NB4 (cell line): ENCODE results near the gene GUCA2B.

ENCODE experiments used
- DNase-seq: peaks from one replicate; pipeline ENCODE4 v3.0.0; 2010; ENCODE audit warnings: low read depth
- H3K4me3 ChIP-seq: one replicate; pipeline ENCODE4 v1.5.1; 2011; ENCODE audit warnings: mild to moderate bottlenecking, low read depth, low read length, moderate library complexity
- MYC ChIP-seq: IDR thresholded peaks from 2 replicates; pipeline ENCODE4 v1.6.1; 2011; ENCODE audit warnings: low read depth, low read length
- POLR2A ChIP-seq: IDR thresholded peaks from 2 replicates; pipeline ENCODE4 v1.6.1; 2011; ENCODE audit warnings: mild to moderate bottlenecking; ENCODE audit not compliant: insufficient read length; ENCODE audit errors: extremely low read depth
- TF ChIP-seq, protein P1 (sequence below): IDR thresholded peaks from one replicate; pipeline ENCODE4 v1.5.1; 2012; ENCODE audit warnings: low read depth, low read length
- TF ChIP-seq, protein P2 (sequence below): IDR thresholded peaks from 2 replicates; pipeline ENCODE4 v1.6.1; 2011; ENCODE audit warnings: low read depth, low read length

The GUCA2B gene

GRCh38 chr1:42152907-42153600 lies at the start of gene GUCA2B:
GUCA2B (plus strand) TSS chr1:42153410; CDS start chr1:42153451, 41 bp downstream.
- no peak for DNase-seq
- TF ChIP-seq, protein P1, sequence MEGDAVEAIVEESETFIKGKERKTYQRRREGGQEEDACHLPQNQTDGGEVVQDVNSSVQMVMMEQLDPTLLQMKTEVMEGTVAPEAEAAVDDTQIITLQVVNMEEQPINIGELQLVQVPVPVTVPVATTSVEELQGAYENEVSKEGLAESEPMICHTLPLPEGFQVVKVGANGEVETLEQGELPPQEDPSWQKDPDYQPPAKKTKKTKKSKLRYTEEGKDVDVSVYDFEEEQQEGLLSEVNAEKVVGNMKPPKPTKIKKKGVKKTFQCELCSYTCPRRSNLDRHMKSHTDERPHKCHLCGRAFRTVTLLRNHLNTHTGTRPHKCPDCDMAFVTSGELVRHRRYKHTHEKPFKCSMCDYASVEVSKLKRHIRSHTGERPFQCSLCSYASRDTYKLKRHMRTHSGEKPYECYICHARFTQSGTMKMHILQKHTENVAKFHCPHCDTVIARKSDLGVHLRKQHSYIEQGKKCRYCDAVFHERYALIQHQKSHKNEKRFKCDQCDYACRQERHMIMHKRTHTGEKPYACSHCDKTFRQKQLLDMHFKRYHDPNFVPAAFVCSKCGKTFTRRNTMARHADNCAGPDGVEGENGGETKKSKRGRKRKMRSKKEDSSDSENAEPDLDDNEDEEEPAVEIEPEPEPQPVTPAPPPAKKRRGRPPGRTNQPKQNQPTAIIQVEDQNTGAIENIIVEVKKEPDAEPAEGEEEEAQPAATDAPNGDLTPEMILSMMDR: no peak
- TF ChIP-seq MYC (no peak), POLR2A (no peak)
- TF ChIP-seq, protein P2, sequence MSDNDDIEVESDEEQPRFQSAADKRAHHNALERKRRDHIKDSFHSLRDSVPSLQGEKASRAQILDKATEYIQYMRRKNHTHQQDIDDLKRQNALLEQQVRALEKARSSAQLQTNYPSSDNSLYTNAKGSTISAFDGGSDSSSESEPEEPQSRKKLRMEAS: no peak
- H3K4me3 ChIP-seq: no peak within 1 kb of the TSS

DNA sequence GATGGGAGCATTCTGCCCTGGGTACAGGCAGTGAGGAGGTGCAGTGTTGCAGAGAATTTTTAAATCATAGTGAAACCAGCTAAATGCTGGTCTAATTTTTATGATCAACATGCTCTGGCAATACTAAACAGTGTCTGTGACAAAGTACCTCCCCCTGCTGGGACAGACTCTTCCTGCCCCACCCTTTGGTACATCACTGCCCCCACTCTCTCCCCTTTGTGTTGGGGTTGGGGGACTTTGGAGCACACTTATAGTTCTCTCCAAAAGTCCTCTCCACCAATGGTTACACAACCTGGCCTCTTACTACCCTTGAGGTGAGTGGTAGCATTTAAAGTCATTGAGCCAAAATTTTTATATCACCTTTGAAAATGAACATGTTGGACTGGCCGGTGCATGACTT lies 48.2 kb upstream of the GUCA2B start:
- TF ChIP-seq, protein P1: no peak
- TF ChIP-seq MYC (no peak), POLR2A (no peak)
- TF ChIP-seq, protein P2: no peak
- no peak overlapping the region for H3K4me3 ChIP-seq
- no peak for DNase-seq

DNA sequence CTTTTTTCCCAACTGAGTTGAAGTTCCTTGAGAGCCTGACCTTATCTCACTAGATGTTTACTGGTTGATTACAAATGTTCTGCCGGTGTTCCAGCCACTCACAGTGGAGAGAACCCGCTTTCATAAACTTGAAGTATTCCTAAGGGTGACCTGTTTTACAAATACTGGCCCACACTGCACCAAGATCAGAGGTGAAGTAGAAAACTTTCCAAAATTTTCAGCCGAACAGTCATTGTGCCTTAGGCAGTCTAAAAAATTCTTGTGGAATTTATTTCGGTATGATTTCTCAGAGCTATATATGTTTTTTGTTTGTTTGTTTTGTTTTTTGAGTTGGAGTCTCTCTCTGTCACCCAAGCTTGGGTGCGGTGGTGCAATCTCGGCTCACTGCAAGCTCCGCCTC lies 44.9 kb upstream of the GUCA2B start:
- TF ChIP-seq, protein P1: no peak
- TF ChIP-seq POLR2A: no peak
- TF ChIP-seq, protein P2: no peak
- no peak for TF ChIP-seq MYC
- DNase-seq: no peak
- no peak overlapping the region for H3K4me3 ChIP-seq

DNA sequence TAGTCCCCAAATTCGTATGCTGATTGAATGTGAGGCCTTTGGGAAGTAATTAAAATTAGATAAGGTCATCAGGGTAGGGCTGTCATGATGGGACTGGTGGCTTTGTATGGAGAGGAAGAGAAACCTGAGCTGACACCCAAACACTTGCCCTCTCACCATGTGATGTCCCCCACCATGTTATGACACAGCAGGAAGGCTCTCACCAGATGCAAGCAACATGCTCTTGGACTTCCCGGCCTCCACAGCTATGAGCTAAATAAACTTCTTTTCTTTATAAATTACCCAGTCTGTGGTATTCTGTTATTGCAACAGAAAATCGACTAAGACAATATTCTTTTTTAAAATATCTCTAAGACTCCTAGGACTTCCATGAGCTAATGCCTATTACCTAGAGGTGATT lies 43.6 kb upstream of the GUCA2B start:
- DNase-seq: no peak
- TF ChIP-seq, protein P2: no peak
- TF ChIP-seq, protein P1: no peak
- TF ChIP-seq POLR2A: no peak
- TF ChIP-seq MYC: no peak
- H3K4me3 ChIP-seq: no peak overlapping the region

- no peak for DNase-seq
- TF ChIP-seq, protein P1: no peak
- TF ChIP-seq MYC (no peak), POLR2A (no peak)
- TF ChIP-seq, protein P2: no peak
- no peak overlapping the region for H3K4me3 ChIP-seq
Observed at GRCh38 chr1:42114229-42114628, 39.0 kb upstream of the GUCA2B start.
